CD4-positive, alpha-beta T cell treated with Interleukin-1 beta for 1 hour (primary cell): Measurements from ENCODE around the gene AIM2.
A peak's percentile ranks its signal among the peaks of the same experiment; 100 is the strongest.

Experiments
- DNase-seq, 2 donors: peaks; one replicate each; pipeline ENCODE4 v3.0.0-alpha.2; 2020 to 2022

Gene AIM2

GRCh38 chr1:159014851-159015250 is 61.7 kb downstream of the AIM2 start:
- no peak for DNase-seq

DNA sequence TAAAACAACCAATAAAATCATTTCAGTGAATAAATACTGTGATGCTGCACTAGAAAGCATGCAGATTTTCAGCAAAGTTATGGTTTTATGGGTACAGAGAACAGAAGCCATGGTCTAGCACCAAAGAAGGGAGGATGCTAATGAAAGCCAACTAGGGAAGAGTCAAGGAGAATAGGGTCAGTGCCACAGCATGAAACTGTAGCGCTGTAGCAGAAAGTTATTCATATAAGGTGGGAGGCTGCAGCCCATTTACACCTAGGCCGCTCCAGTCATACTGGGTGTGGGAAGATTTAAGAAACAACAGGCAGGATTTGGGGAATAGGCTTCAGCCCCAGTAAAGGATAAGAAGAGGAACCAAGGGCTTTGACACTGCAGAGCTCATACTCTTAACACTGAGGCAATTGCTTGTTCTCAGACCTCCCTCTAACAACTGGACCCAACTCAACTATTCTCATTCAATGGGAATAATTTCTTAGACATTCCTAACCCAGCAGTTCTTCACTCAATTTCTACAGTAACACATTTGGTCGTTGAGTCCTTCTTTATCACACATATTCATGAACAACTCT is 62.5 kb downstream of the AIM2 start:
- DNase-seq = no peak

DNA sequence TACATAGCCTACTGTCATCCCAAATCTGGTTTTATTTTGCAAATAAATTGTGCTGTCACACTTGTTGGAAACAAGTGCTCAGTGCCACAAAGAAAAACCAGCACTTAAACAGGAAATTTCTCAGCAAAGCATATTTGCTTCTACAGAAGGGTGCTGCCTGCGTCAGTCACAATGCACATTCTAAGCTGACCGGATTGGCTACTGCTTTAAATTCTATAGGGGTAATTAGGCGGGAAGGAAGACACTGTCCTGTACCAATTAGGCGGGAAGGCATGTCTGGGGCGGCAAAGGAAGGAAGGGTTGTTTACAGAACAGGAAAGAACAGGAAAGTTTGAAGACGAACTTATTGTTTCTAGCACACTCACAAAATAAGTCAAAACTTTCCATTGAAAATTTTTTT is 64.1 kb downstream of the AIM2 start:
- peak; percentile 43 to 73 for DNase-seq
